PC-9 (cell line): ENCODE results near the gene FAM107A. TPM values are rescaled to one million over a fixed set of nuclear protein-coding genes. Genes with fewer than 3 reads are reported as not detected.
A peak's percentile ranks its signal among the peaks of the same experiment; 100 is the strongest.

ENCODE experiments used
- BruUV-seq: library from RNA; stranded (reverse); fragments of 400-500 nt; replicated peaks from 2 replicates; lab custom pipeline; 2021; lab: Mats Ljungman, UMichigan
- CTCF ChIA-PET: fragments of 300-600 bp; sonication (Branson Sonifier 250); formaldehyde crosslinking; loops from one replicate; lab custom pipeline; 2022; ENCODE audit warnings: antibody characterized with exemption; lab: Charles Lee
- POLR2A ChIA-PET: fragments of 300-600 bp; sonication (Branson Sonifier 250); formaldehyde crosslinking; loops from one replicate; lab custom pipeline; 2022; ENCODE audit warnings: antibody characterized with exemption; ENCODE audit not compliant: unreplicated experiment; lab: Charles Lee
- DNase-seq, 2 experiments: peaks; one replicate each; pipeline versions ENCODE4 v3.0.0 to v3.0.0-alpha.2; 2015 to 2022; ENCODE audit warnings: mixed read lengths in 1 of 2
- H2AFZ ChIP-seq: fragments of 200-600 bp; sonication (generic); 2 replicates; pipeline ENCODE4 v1.8.1; 2017; ENCODE audit warnings: antibody characterized with exemption
- H3F3A ChIP-seq: fragments of 200-600 bp; sonication (generic); 2 replicates; pipeline ENCODE4 v1.8.1; 2017; ENCODE audit warnings: antibody characterized with exemption, mild to moderate bottlenecking, low read depth; ENCODE audit not compliant: insufficient read depth
- H3K27ac ChIP-seq: fragments of 200-600 bp; sonication (generic); 2 replicates; pipeline ENCODE4 v1.6.1; 2016; ENCODE audit warnings: mixed run types
- H3K27me3 ChIP-seq: fragments of 200-600 bp; sonication (generic); 2 replicates; pipeline ENCODE4 v1.6.1; 2016; ENCODE audit warnings: low read depth, mixed run types; ENCODE audit not compliant: insufficient read depth
- H3K36me3 ChIP-seq: fragments of 200-600 bp; sonication (generic); 2 replicates; pipeline ENCODE4 v1.6.1; 2016; ENCODE audit warnings: low read depth, mixed run types
- H3K4me1 ChIP-seq: fragments of 200-600 bp; sonication (generic); replicated peaks from 2 replicates; pipeline ENCODE4 v1.6.1; 2016; ENCODE audit warnings: mixed run types; ENCODE audit not compliant: insufficient read depth
- H3K4me2 ChIP-seq: fragments of 200-600 bp; sonication (generic); 2 replicates; pipeline ENCODE4 v1.6.1; 2017; ENCODE audit warnings: mixed run types
- H3K4me3 ChIP-seq: fragments of 200-600 bp; sonication (generic); 2 replicates; pipeline ENCODE4 v1.6.1; 2016; ENCODE audit warnings: mixed run types
- H3K79me2 ChIP-seq: fragments of 200-600 bp; sonication (generic); 2 replicates; pipeline ENCODE4 v1.6.1; 2017; ENCODE audit warnings: low read depth, mixed run types
- H3K9me2 ChIP-seq: fragments of 200-600 bp; sonication (generic); 2 replicates; pipeline ENCODE4 v1.8.1; 2017; ENCODE audit warnings: mild to moderate bottlenecking; ENCODE audit not compliant: insufficient read depth
- H3K9me3 ChIP-seq: fragments of 200-600 bp; sonication (generic); 2 replicates; pipeline ENCODE4 v1.8.1; 2016; ENCODE audit warnings: low read depth; ENCODE audit not compliant: insufficient read depth
- H4K20me1 ChIP-seq: fragments of 200-600 bp; sonication (generic); 2 replicates; pipeline ENCODE4 v1.8.1; 2017; ENCODE audit not compliant: insufficient read depth
- CTCF ChIP-seq: fragments of 200-600 bp; sonication (generic); conservative IDR thresholded peaks from 2 replicates; pipeline ENCODE4 v1.6.1; 2017; ENCODE audit warnings: mixed run types, antibody characterized with exemption, mild to moderate bottlenecking, moderate library complexity
- EZH2 ChIP-seq: fragments of 200-600 bp; sonication (generic); IDR thresholded peaks from 2 replicates; pipeline ENCODE4 v1.8.0; 2017; ENCODE audit warnings: antibody characterized with exemption, low read depth
- intact Hi-C: fragments of 100-400 bp; cut with micrococcal nuclease; formaldehyde crosslinking; loops from one replicate; pipeline ENCODE4 v1.10.0; 2022; ENCODE audit not compliant: unreplicated experiment
- total RNA-seq: library from RNA; stranded (reverse); gene quantifications from 2 replicates; pipeline ENCODE4 v1.2.3, GENCODE V29; 2021

Gene FAM107A
- total RNA-seq, 1 experiment from 2014 or later: not detected

GRCh38 chr3:58608648-58609047 lies 31.5 kb upstream of the FAM107A start:
- H3F3A ChIP-seq: 0 out of 2 replicates have a peak, but pooled peaks cover 11% of the 10 kb centered on the region
- intact Hi-C loops: loop anchor here (5.0 kb wide), 1 partner anchor 176 kb away; the partner anchor contains the start of gene PDHB
- no peaks in the 10 kb centered on the region for H3K9me2 ChIP-seq
- peak overlapping the region; percentile 41 for H3K4me2 ChIP-seq
- no peak overlapping the region for H3K4me3 ChIP-seq
- peak; percentile 73 to 80 for DNase-seq
- TF ChIP-seq CTCF (no peak), EZH2 (no peak)
- peak overlapping the region; percentile 48 for H3K27ac ChIP-seq
- no peaks in the 10 kb centered on the region for H3K27me3 ChIP-seq
- ChIA-PET CTCF (no interaction called here), POLR2A (no interaction called here)
- peaks cover 20% of the 10 kb centered on the region for H3K4me1 ChIP-seq
- H3K36me3 ChIP-seq: no peaks in the 10 kb centered on the region
- no TSS peak for BruUV-seq
- H3K79me2 ChIP-seq: no peaks in the 10 kb centered on the region
- H4K20me1 ChIP-seq: no peaks in the 10 kb centered on the region
- no peaks in the 10 kb centered on the region for H3K9me3 ChIP-seq
- peak overlapping the region; percentile 31; the same call in 1 of the 2 replicates for H2AFZ ChIP-seq

- H3K36me3 ChIP-seq: no peaks in the 10 kb centered on the region
- peak overlapping the region; percentile 41; the same call in 1 of the 2 replicates for H3K4me2 ChIP-seq
- BruUV-seq: no TSS peak
- H3K4me1 ChIP-seq: peaks cover 20% of the 10 kb centered on the region
- peak overlapping the region; percentile 48; the same call in 1 of the 2 replicates for H3K27ac ChIP-seq
- H2AFZ ChIP-seq: no peak overlapping the region
- intact Hi-C loops: loop anchor here (5.0 kb wide), 1 partner anchor 176 kb away; the partner anchor contains the start of gene PDHB
- ChIA-PET POLR2A (no interaction called here), CTCF (no interaction called here)
- no peaks in the 10 kb centered on the region for H3K9me3 ChIP-seq
- DNase-seq: peak in 1 of 2 experiments; percentile 52
- 0 out of 2 replicates have a peak, but pooled peaks cover 11% of the 10 kb centered on the region for H3F3A ChIP-seq
- TF ChIP-seq EZH2 (no peak), CTCF (no peak)
- no peaks in the 10 kb centered on the region for H3K27me3 ChIP-seq
- no peaks in the 10 kb centered on the region for H3K79me2 ChIP-seq
- no peak overlapping the region for H3K4me3 ChIP-seq
- no peaks in the 10 kb centered on the region for H3K9me2 ChIP-seq
- H4K20me1 ChIP-seq: no peaks in the 10 kb centered on the region
These were observed 30.6 kb upstream of the FAM107A start for GRCh38 chr3:58607816-58608215.

- intact Hi-C loops: loop anchor here (5.0 kb wide), 1 partner anchor 174 kb away; the partner anchor contains the start of gene PDHB
- Histone ChIP-seq H4K20me1 (no peaks in the 10 kb centered on the region), H3K4me3 (no peak overlapping the region), H3K79me2 (no peaks in the 10 kb centered on the region), H3K4me1 (peaks cover 20% of the 10 kb centered on the region), H3K27me3 (no peaks in the 10 kb centered on the region), H3F3A (0 out of 2 replicates have a peak, but pooled peaks cover 11% of the 10 kb centered on the region), H3K36me3 (no peaks in the 10 kb centered on the region), H3K4me2 (no peak overlapping the region), H2AFZ (no peak overlapping the region), H3K9me3 (no peaks in the 10 kb centered on the region), H3K9me2 (no peaks in the 10 kb centered on the region), H3K27ac (no peak overlapping the region)
- no peak for DNase-seq
- TF ChIP-seq CTCF: no peak
- TF ChIP-seq EZH2: no peak
- ChIA-PET CTCF (no interaction called here), POLR2A (no interaction called here)
- BruUV-seq: no TSS peak
These were observed 29.5 kb upstream of the FAM107A start for GRCh38 chr3:58606693-58607092.
